ENCODE data around the gene SEMA5B.

Gene SEMA5B

GRCh38 chr3:122975163-122975923 is 52.2 kb downstream of the SEMA5B start:
- no peak for TF ChIP-seq LEF1 (IDR thresholded peaks at IDR 0.05; ENCODE audit: borderline replicate concordance)
- TF ChIP-seq SP1 (IDR thresholded peaks at IDR 0.05) = no peak
- TF ChIP-seq ARNT (IDR thresholded peaks at IDR 0.05) = no peak
- no peak for TF ChIP-seq TARDBP (IDR thresholded peaks at IDR 0.05)
- TF ChIP-seq, protein P1, sequence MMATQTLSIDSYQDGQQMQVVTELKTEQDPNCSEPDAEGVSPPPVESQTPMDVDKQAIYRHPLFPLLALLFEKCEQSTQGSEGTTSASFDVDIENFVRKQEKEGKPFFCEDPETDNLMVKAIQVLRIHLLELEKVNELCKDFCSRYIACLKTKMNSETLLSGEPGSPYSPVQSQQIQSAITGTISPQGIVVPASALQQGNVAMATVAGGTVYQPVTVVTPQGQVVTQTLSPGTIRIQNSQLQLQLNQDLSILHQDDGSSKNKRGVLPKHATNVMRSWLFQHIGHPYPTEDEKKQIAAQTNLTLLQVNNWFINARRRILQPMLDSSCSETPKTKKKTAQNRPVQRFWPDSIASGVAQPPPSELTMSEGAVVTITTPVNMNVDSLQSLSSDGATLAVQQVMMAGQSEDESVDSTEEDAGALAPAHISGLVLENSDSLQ (IDR thresholded peaks at IDR 0.05) = no peak
- no peak for TF ChIP-seq BHLHE40 (IDR thresholded peaks at IDR 0.05; ENCODE audit: borderline replicate concordance)
- TF ChIP-seq FOXM1 (IDR thresholded peaks at IDR 0.05; ENCODE audit: borderline replicate concordance) = no peak
- TF ChIP-seq L3MBTL2 (conservative IDR thresholded peaks at IDR 0.05) = no peak
- TF ChIP-seq NFRKB (IDR thresholded peaks at IDR 0.05) = no peak
- no peak for TF ChIP-seq SUZ12 (IDR thresholded peaks at IDR 0.05)
- TF ChIP-seq FOXA1 (IDR thresholded peaks at IDR 0.05) = no peak
- TF ChIP-seq FOXK2 (IDR thresholded peaks at IDR 0.05) = no peak
- TF ChIP-seq ELF4 (IDR thresholded peaks at IDR 0.05) = no peak
- TF ChIP-seq HDGF (IDR thresholded peaks at IDR 0.05; ENCODE audit: borderline replicate concordance) = no peak
- no peak for TF ChIP-seq ZNF384 (IDR thresholded peaks at IDR 0.05)
- DNase-seq (ENCODE audit: extremely low spot score) = no peak
- ChIA-PET CTCF (no interaction called here), POLR2A (no interaction called here)

DNA sequence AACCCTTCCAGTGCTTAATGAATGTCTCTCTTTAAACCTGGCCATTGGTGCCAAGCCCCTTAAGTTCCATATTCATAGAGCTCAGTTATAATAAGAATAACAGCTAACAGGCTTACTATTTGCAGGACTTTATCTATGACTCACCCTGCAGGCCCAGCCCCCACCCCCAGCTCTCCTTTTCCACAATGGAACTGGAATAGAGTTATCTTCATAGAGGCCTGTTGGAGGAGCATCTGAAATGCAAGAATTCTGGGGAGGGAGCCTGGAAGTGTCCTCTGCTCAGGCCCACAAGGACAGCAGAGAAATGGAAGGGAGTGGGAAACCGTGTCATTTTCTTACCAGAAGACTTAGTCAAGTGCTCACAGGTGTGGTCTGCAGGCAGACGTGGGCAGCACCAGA is 52.8 kb downstream of the SEMA5B start:
- no peak for TF ChIP-seq BHLHE40 (IDR thresholded peaks at IDR 0.05; ENCODE audit: borderline replicate concordance)
- no peak for TF ChIP-seq NFRKB (IDR thresholded peaks at IDR 0.05)
- TF ChIP-seq ZNF384 (IDR thresholded peaks at IDR 0.05) = no peak
- TF ChIP-seq, protein P1 (IDR thresholded peaks at IDR 0.05) = no peak
- CTCF ChIA-PET = interaction anchor here (0.9 kb wide), 1 partner anchor 32 kb away, joined by 4 read pairs; no protein-coding TSS in a partner anchor
- POLR2A ChIA-PET = no interaction called here
- no peak for DNase-seq (ENCODE audit: extremely low spot score)

- POLR2A ChIA-PET = interaction anchor here (1.1 kb wide), 1 partner anchor 53 kb away, joined by 3 read pairs; the partner anchor contains the start of gene SEMA5B
- TF ChIP-seq SP1 (IDR thresholded peaks at IDR 0.05) (no peak), L3MBTL2 (conservative IDR thresholded peaks at IDR 0.05) (no peak; the same call in 1 of the 2 replicates), NFRKB (IDR thresholded peaks at IDR 0.05) (no peak), ZNF384 (IDR thresholded peaks at IDR 0.05) (no peak), TARDBP (IDR thresholded peaks at IDR 0.05) (no peak), ARNT (IDR thresholded peaks at IDR 0.05) (no peak), SUZ12 (IDR thresholded peaks at IDR 0.05) (no peak), FOXK2 (IDR thresholded peaks at IDR 0.05) (no peak), ELF4 (IDR thresholded peaks at IDR 0.05) (no peak), BHLHE40 (IDR thresholded peaks at IDR 0.05; ENCODE audit: borderline replicate concordance) (no peak), FOXM1 (IDR thresholded peaks at IDR 0.05; ENCODE audit: borderline replicate concordance) (no peak)
- TF ChIP-seq, protein P1 (IDR thresholded peaks at IDR 0.05) = no peak
- CTCF ChIA-PET = interaction anchor here (0.9 kb wide), 1 partner anchor 32 kb away, joined by 4 read pairs; no protein-coding TSS in a partner anchor
- no peak for DNase-seq (ENCODE audit: extremely low spot score)
These were observed 53.5 kb downstream of the SEMA5B start for GRCh38 chr3:122973893-122974615.

DNA sequence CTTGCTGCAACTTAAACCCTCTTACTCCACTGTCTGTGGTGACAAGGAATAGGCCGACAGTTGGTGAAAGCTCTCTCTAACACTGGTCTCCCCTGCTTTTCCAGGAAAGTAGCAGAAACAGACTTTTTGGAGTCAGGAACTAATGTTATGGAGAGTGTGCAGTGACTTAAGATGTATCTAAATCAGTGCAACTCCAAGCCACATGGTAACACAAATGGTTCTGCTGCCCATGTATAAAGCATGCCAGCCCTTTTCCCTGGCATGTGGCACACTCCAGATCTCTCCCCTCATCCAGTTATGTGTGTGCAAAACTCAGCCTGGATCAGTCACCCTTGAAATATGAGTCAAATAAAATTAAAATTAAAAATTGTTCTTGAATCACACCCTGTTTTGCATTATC is 55.4 kb downstream of the SEMA5B start:
- no peak for DNase-seq (ENCODE audit: extremely low spot score)
- POLR2A ChIA-PET = no interaction called here
- TF ChIP-seq ARNT (IDR thresholded peaks at IDR 0.05) (no peak), ELF4 (IDR thresholded peaks at IDR 0.05) (no peak), FOXK2 (IDR thresholded peaks at IDR 0.05) (no peak), BHLHE40 (IDR thresholded peaks at IDR 0.05; ENCODE audit: borderline replicate concordance) (no peak), HDGF (IDR thresholded peaks at IDR 0.05; ENCODE audit: borderline replicate concordance) (no peak), NFRKB (IDR thresholded peaks at IDR 0.05) (no peak), ZNF384 (IDR thresholded peaks at IDR 0.05) (no peak), FOXA1 (IDR thresholded peaks at IDR 0.05) (no peak), LEF1 (IDR thresholded peaks at IDR 0.05; ENCODE audit: borderline replicate concordance) (no peak), L3MBTL2 (conservative IDR thresholded peaks at IDR 0.05) (no peak), SP1 (IDR thresholded peaks at IDR 0.05) (no peak), CTBP1 (IDR thresholded peaks at IDR 0.05; ENCODE audit: borderline replicate concordance) (no peak), TARDBP (IDR thresholded peaks at IDR 0.05) (no peak), SUZ12 (IDR thresholded peaks at IDR 0.05) (no peak), FOXM1 (IDR thresholded peaks at IDR 0.05; ENCODE audit: borderline replicate concordance) (no peak)
- TF ChIP-seq, protein P1 (IDR thresholded peaks at IDR 0.05) = no peak
- CTCF ChIA-PET = no interaction called here

All from HEK293T (cell line).